GM19463 (cell line): ENCODE data around the gene TRIP6.
"Not testable (repeated sequence)": the region's sequence is repeated elsewhere in the genome, so short reads cannot be mapped to it uniquely, and the experiment has no call there.

Experiments
- ATAC-seq: cut with Tn5 transposase; IDR thresholded peaks from one replicate; pipeline ENCODE4 v1.9.1; 2021; ENCODE audit warnings: mild to moderate bottlenecking, moderate library complexity; ENCODE audit not compliant: unreplicated experiment

TRIP6 gene

GRCh38 chr7:100910443-100910842, 43.3 kb downstream of the TRIP6 start:
- ATAC-seq = not testable (repeated sequence)

GRCh38 chr7:100911484-100911883, 44.3 kb downstream of the TRIP6 start:
- no peak for ATAC-seq

GRCh38 chr7:100914208-100914878, 47.2 kb downstream of the TRIP6 start:
- ATAC-seq = no peak

- no peak for ATAC-seq
Measured at GRCh38 chr7:100914879-100915447, 47.8 kb downstream of the TRIP6 start.

- not testable (repeated sequence) for ATAC-seq
Measured at GRCh38 chr7:100919335-100919734, 52.1 kb downstream of the TRIP6 start.

GRCh38 chr7:100919779-100920437, 52.7 kb downstream of the TRIP6 start:
- not testable (repeated sequence) for ATAC-seq

- no peak for ATAC-seq
Measured at GRCh38 chr7:100921039-100921438, 53.9 kb downstream of the TRIP6 start.
